A673 (cell line): ENCODE data around the gene CDX1. TPM values are rescaled to one million over a fixed set of nuclear protein-coding genes. Genes with fewer than 3 reads are reported as not detected.

ENCODE experiments used
- BruUV-seq: library from RNA; stranded (reverse); fragments of 400-500 nt; replicated peaks from 2 replicates; lab custom pipeline; 2021; lab: Mats Ljungman, UMichigan
- CTCF ChIA-PET: fragments of 300-600 bp; sonication (Branson Sonifier 250); formaldehyde crosslinking; loops from one replicate; lab custom pipeline; 2022; ENCODE audit warnings: antibody characterized with exemption; lab: Charles Lee
- POLR2A ChIA-PET: fragments of 300-600 bp; sonication (Branson Sonifier 250); formaldehyde crosslinking; loops from one replicate; lab custom pipeline; 2022; ENCODE audit warnings: antibody characterized with exemption; ENCODE audit not compliant: low non-redundant PET; lab: Charles Lee
- DNase-seq: peaks from one replicate; pipeline ENCODE4 v3.0.0-alpha.2; 2015; ENCODE audit warnings: low spot score
- H3K27ac ChIP-seq: fragments of 200-600 bp; sonication (generic); 2 replicates; pipeline ENCODE4 v1.5.1; 2016; ENCODE audit warnings: mixed run types, low read depth, mild to moderate bottlenecking, mixed read lengths, antibody characterized with exemption, low read length; ENCODE audit not compliant: poor library complexity, severe bottlenecking
- H3K27me3 ChIP-seq: fragments of 200-600 bp; sonication (generic); replicated peaks from 2 replicates; pipeline ENCODE4 v1.6.1; 2017; ENCODE audit warnings: mixed run types, low read depth, mild to moderate bottlenecking, mixed read lengths, antibody characterized with exemption, low read length; ENCODE audit not compliant: insufficient read depth, poor library complexity
- H3K36me3 ChIP-seq: fragments of 200-600 bp; sonication (generic); 2 replicates; pipeline ENCODE4 v1.6.1; 2016; ENCODE audit warnings: mixed run types, mild to moderate bottlenecking, mixed read lengths, antibody characterized with exemption, low read length; ENCODE audit not compliant: insufficient read depth, poor library complexity, severe bottlenecking
- H3K4me1 ChIP-seq: fragments of 200-600 bp; sonication (generic); 2 replicates; pipeline ENCODE4 v1.6.1; 2017; ENCODE audit warnings: mixed run types, mild to moderate bottlenecking, mixed read lengths, antibody characterized with exemption, low read length; ENCODE audit not compliant: insufficient read depth, poor library complexity, severe bottlenecking
- H3K4me3 ChIP-seq: fragments of 200-600 bp; sonication (generic); 2 replicates; pipeline ENCODE4 v1.5.1; 2016; ENCODE audit warnings: low read depth, mixed run types, mild to moderate bottlenecking, mixed read lengths, low read length; ENCODE audit not compliant: poor library complexity, severe bottlenecking
- H3K9me3 ChIP-seq: fragments of 200-600 bp; sonication (generic); 2 replicates; pipeline ENCODE4 v1.6.1; 2016; ENCODE audit warnings: mixed run types, low read depth, mild to moderate bottlenecking, mixed read lengths, antibody characterized with exemption, low read length; ENCODE audit not compliant: poor library complexity, severe bottlenecking
- EZH2 ChIP-seq: fragments of 200-600 bp; sonication (generic); IDR thresholded peaks from 2 replicates; pipeline ENCODE4 v1.6.1; 2017; ENCODE audit warnings: borderline replicate concordance, low read depth, mild to moderate bottlenecking, mixed read lengths, antibody characterized with exemption, low read length; ENCODE audit not compliant: poor library complexity, severe bottlenecking
- intact Hi-C: fragments of 100-400 bp; cut with micrococcal nuclease; formaldehyde crosslinking; loops from one replicate; pipeline ENCODE4 v1.10.0; 2022; ENCODE audit not compliant: unreplicated experiment
- total RNA-seq: library from RNA; stranded (reverse); gene quantifications from 2 replicates; pipeline ENCODE4 v1.2.3, GENCODE V29; 2021
- TF ChIP-seq, protein P1 (sequence below): fragments of 300-800, 200-600 bp; sonication (generic); conservative IDR thresholded peaks from 2 replicates; pipeline ENCODE4 v1.5.1; 2017; ENCODE audit warnings: low read depth, mild to moderate bottlenecking, antibody characterized with exemption, low read length, moderate library complexity, mixed read lengths

Gene CDX1
- total RNA-seq, 1 experiment from 2014 or later: not detected

DNA sequence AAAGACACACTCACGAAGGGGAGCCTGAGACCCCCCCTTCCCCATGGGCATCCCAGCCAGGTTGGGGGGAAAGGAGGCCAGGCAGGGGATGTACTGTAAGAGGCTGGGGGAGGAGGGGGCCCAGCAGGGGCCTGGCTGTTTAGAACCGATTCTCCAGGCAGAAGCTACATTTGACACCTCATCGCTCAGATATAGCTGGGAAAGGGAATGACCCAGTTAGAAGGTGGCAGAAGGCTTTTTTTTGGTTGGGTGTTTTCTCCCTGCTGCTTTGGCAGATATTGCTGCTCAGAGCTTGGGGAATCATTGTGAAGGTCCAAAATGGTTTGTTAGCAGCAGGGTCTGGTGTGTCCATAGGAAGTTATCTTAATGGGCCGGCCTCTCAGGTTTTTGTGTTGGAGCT, 6.0 kb downstream of the CDX1 start:
- no peak for DNase-seq
- no peak overlapping the region for H3K27ac ChIP-seq
- H3K27me3 ChIP-seq: no peaks in the 10 kb centered on the region
- no TSS peak for BruUV-seq
- intact Hi-C loops: no loop called here
- no peak overlapping the region for H3K4me3 ChIP-seq
- H3K4me1 ChIP-seq: no peaks in the 10 kb centered on the region
- ChIA-PET POLR2A (no interaction called here), CTCF (interaction anchor here (0.5 kb wide), 1 partner anchor 1212 kb away, joined by 4 read pairs; no protein-coding TSS in a partner anchor)
- no peaks in the 10 kb centered on the region for H3K9me3 ChIP-seq
- no peak for TF ChIP-seq EZH2
- TF ChIP-seq, protein P1, sequence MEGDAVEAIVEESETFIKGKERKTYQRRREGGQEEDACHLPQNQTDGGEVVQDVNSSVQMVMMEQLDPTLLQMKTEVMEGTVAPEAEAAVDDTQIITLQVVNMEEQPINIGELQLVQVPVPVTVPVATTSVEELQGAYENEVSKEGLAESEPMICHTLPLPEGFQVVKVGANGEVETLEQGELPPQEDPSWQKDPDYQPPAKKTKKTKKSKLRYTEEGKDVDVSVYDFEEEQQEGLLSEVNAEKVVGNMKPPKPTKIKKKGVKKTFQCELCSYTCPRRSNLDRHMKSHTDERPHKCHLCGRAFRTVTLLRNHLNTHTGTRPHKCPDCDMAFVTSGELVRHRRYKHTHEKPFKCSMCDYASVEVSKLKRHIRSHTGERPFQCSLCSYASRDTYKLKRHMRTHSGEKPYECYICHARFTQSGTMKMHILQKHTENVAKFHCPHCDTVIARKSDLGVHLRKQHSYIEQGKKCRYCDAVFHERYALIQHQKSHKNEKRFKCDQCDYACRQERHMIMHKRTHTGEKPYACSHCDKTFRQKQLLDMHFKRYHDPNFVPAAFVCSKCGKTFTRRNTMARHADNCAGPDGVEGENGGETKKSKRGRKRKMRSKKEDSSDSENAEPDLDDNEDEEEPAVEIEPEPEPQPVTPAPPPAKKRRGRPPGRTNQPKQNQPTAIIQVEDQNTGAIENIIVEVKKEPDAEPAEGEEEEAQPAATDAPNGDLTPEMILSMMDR: no peak
- H3K36me3 ChIP-seq: no peaks in the 10 kb centered on the region

DNA sequence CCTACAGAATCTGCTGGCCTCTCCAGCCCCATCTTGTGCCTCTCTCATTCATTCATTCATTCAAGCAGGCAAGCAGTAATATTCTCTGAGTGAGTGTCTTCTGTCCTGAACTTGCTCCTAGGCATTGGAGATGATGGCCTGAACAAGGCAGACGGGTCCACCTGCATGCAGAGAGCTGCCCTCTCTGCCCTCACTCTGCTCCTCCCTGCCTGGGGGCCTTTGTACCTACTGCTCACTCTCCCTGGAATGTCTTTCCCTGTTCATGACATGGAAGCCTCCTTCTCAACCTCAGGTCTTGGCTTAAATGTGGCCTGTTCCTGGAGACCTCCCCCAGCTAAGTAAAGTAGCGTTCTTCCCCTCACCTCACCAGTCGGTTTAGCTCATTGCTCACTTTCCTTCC, 6.6 kb downstream of the CDX1 start:
- Histone ChIP-seq H3K4me3 (no peak overlapping the region), H3K27ac (no peak overlapping the region), H3K9me3 (no peaks in the 10 kb centered on the region), H3K4me1 (no peaks in the 10 kb centered on the region), H3K36me3 (no peaks in the 10 kb centered on the region), H3K27me3 (no peaks in the 10 kb centered on the region)
- intact Hi-C loops: no loop called here
- BruUV-seq: no TSS peak
- CTCF ChIA-PET: interaction anchor here (0.5 to 1.4 kb wide), 2 partner anchors 11 to 1212 kb away, joined by 4 read pairs; no protein-coding TSS in a partner anchor
- no peak for TF ChIP-seq EZH2
- TF ChIP-seq, protein P1: no peak
- POLR2A ChIA-PET: no interaction called here
- no peak for DNase-seq

DNA sequence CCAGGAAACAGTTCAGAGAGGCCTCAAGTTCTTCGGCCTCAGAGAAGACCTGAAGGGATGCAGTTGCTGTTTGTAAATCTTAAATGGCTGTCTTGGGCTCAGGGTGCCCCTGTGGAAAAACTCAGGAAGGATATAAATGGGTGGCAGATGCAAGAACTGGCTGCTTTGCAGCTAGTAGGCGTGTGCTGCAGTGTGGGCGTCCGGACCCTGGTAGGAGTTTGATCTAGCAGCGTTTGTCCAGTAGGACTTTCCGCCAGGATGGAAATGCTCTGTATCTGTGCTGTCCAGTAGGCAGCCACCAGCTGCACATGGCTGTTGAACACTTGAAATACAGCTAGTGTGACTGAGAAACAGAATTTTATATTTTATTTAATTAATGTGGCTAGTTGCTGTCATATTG, 7.7 kb downstream of the CDX1 start:
- Histone ChIP-seq H3K9me3 (no peaks in the 10 kb centered on the region), H3K4me3 (no peak overlapping the region), H3K27ac (no peak overlapping the region), H3K4me1 (no peaks in the 10 kb centered on the region), H3K36me3 (no peaks in the 10 kb centered on the region), H3K27me3 (no peaks in the 10 kb centered on the region)
- no peak for TF ChIP-seq EZH2
- TF ChIP-seq, protein P1: no peak
- BruUV-seq: no TSS peak
- intact Hi-C loops: no loop called here
- ChIA-PET CTCF (interaction anchor here (0.6 to 1.4 kb wide), 2 partner anchors 12 to 340 kb away, joined by 3 to 4 read pairs; no protein-coding TSS in a partner anchor), POLR2A (interaction anchor here (0.6 kb wide), 2 partner anchors 154 to 264 kb away, joined by 4 to 12 read pairs; no protein-coding TSS in a partner anchor)
- DNase-seq: no peak
